GM23338 (cell line): ENCODE measurements around the gene PACSIN1. TPM values are rescaled to one million over a fixed set of nuclear protein-coding genes. Genes with fewer than 3 reads are reported as not detected.

Experiments used
- ATAC-seq: fragments of 200-7000 bp; cut with Tn5 transposase; 3 replicates; pipeline ENCODE4 v1.9.1; 2020
- DNase-seq: peaks from one replicate; pipeline ENCODE4 v3.0.0-alpha.2; 2015; ENCODE audit warnings: low spot score
- H2AFZ ChIP-seq: fragments of 200-600 bp; sonication (generic); 2 replicates; pipeline ENCODE4 v1.8.0; 2016; ENCODE audit warnings: antibody characterized with exemption, mild to moderate bottlenecking, moderate library complexity
- H3F3A ChIP-seq: fragments of 200-600 bp; sonication (generic); replicated peaks from 2 replicates; pipeline ENCODE4 v1.8.0; 2017; ENCODE audit warnings: antibody characterized with exemption, mixed run types, low read depth
- H3K27ac ChIP-seq: fragments of 200-600 bp; sonication (generic); 2 replicates; pipeline ENCODE4 v1.6.1; 2016; ENCODE audit warnings: low read depth
- H3K27me3 ChIP-seq: fragments of 200-600 bp; sonication (generic); 2 replicates; pipeline ENCODE4 v1.8.0; 2016; ENCODE audit warnings: mild to moderate bottlenecking, mixed run types, moderate library complexity; ENCODE audit not compliant: insufficient read depth
- H3K36me3 ChIP-seq: fragments of 200-600 bp; sonication (generic); 2 replicates; pipeline ENCODE4 v1.8.0; 2016; ENCODE audit warnings: mild to moderate bottlenecking; ENCODE audit not compliant: insufficient read depth
- H3K4me1 ChIP-seq: fragments of 200-600 bp; sonication (generic); 2 replicates; pipeline ENCODE4 v1.8.0; 2016; ENCODE audit warnings: mild to moderate bottlenecking, moderate library complexity; ENCODE audit not compliant: insufficient read depth
- H3K4me2 ChIP-seq: fragments of 200-600 bp; sonication (generic); 2 replicates; pipeline ENCODE4 v1.7.1; 2017; ENCODE audit warnings: mixed run types
- H3K4me3 ChIP-seq: fragments of 200-600 bp; sonication (generic); 2 replicates; pipeline ENCODE4 v1.6.1; 2016; ENCODE audit warnings: mixed run types
- H3K79me2 ChIP-seq: fragments of 200-600 bp; sonication (generic); replicated peaks from 2 replicates; pipeline ENCODE4 v1.8.0; 2017; ENCODE audit warnings: mild to moderate bottlenecking; ENCODE audit not compliant: insufficient read depth
- H3K9me2 ChIP-seq: fragments of 200-600 bp; sonication (generic); 2 replicates; pipeline ENCODE4 v1.8.0; 2017; ENCODE audit not compliant: insufficient read depth
- H4K20me1 ChIP-seq: fragments of 200-600 bp; sonication (generic); replicated peaks from 2 replicates; pipeline ENCODE4 v1.8.0; 2017; ENCODE audit warnings: mild to moderate bottlenecking; ENCODE audit not compliant: insufficient read depth
- H3K27ac Mint-ChIP-seq: 2 replicates; pipeline ENCODE4 v1.8.0; 2020; ENCODE audit warnings: inconsistent platforms, mild to moderate bottlenecking, moderate library complexity, mixed read lengths
- H3K27me3 Mint-ChIP-seq: 3 replicates; pipeline ENCODE4 v1.8.0; 2022; ENCODE audit warnings: low read depth, mild to moderate bottlenecking, moderate library complexity, mixed read lengths, inconsistent platforms; ENCODE audit not compliant: insufficient read depth, poor library complexity
- H3K36me3 Mint-ChIP-seq: 3 replicates; pipeline ENCODE4 v1.8.0; 2021; ENCODE audit warnings: low read depth, mild to moderate bottlenecking, inconsistent platforms, moderate library complexity, mixed read lengths
- H3K4me1 Mint-ChIP-seq: 3 replicates; pipeline ENCODE4 v1.8.0; 2020; ENCODE audit warnings: mild to moderate bottlenecking, inconsistent platforms, mixed read lengths
- H3K4me3 Mint-ChIP-seq: 3 replicates; pipeline ENCODE4 v1.8.0; 2021; ENCODE audit warnings: moderate library complexity, mild to moderate bottlenecking, inconsistent platforms, mixed read lengths
- H3K9me3 Mint-ChIP-seq: 3 replicates; pipeline ENCODE4 v1.8.0; 2020; ENCODE audit warnings: moderate library complexity, mild to moderate bottlenecking, inconsistent platforms, mixed read lengths
- CREB1 ChIP-seq: fragments of 250-450 bp; sonication (Bioruptor Pico); IDR thresholded peaks from 2 replicates; pipeline ENCODE4 v1.5.0; 2020; ENCODE audit warnings: low read depth, mild to moderate bottlenecking, moderate library complexity
- CTCF ChIP-seq, 2 experiments: fragments of 200-600 bp in 1 of 2; sonication (generic) in 1 of 2; conservative IDR thresholded peaks; 2 replicates each; pipeline versions ENCODE4 v1.5.1 to v1.6.1; 2016 to 2017; ENCODE audit warnings: antibody characterized with exemption in 2 of 2, low read depth in 2 of 2, mild to moderate bottlenecking in 2 of 2, moderate library complexity in 1 of 2
- EZH2 ChIP-seq: fragments of 200-600 bp; sonication (generic); IDR thresholded peaks from one replicate; pipeline ENCODE4 v1.8.0; 2017; ENCODE audit warnings: antibody characterized with exemption, mild to moderate bottlenecking, low read depth; ENCODE audit not compliant: unreplicated experiment
- EZH2phosphoT487 ChIP-seq: fragments of 200-600 bp; sonication (generic); IDR thresholded peaks from one replicate; pipeline ENCODE4 v1.8.1; 2018; ENCODE audit warnings: antibody characterized with exemption; ENCODE audit not compliant: unreplicated experiment
- JUNB ChIP-seq: IDR thresholded peaks from one replicate; pipeline ENCODE4 v1.6.1; 2016; ENCODE audit warnings: antibody characterized with exemption; ENCODE audit not compliant: unreplicated experiment
- NANOG ChIP-seq: IDR thresholded peaks from 2 replicates; pipeline ENCODE4 v1.6.1; 2016; ENCODE audit warnings: antibody characterized with exemption, borderline replicate concordance
- POLR2AphosphoS5 ChIP-seq: IDR thresholded peaks from 2 replicates; pipeline ENCODE4 v1.6.1; 2016; ENCODE audit warnings: antibody characterized with exemption, low read depth
- STAT1 ChIP-seq: IDR thresholded peaks from one replicate; pipeline ENCODE4 v1.6.1; 2016; ENCODE audit warnings: antibody characterized with exemption; ENCODE audit not compliant: unreplicated experiment
- ZNF114 ChIP-seq: fragments of 250-450 bp; sonication (Bioruptor Pico); IDR thresholded peaks from 2 replicates; pipeline ENCODE4 v1.5.0; 2020; ENCODE audit warnings: mild to moderate bottlenecking, moderate library complexity
- ZNF331 ChIP-seq: fragments of 250-450 bp; sonication (Bioruptor Pico); IDR thresholded peaks from 2 replicates; pipeline ENCODE4 v1.5.0; 2020; ENCODE audit warnings: low read depth, mild to moderate bottlenecking, moderate library complexity
- ZNF462 ChIP-seq: fragments of 250-450 bp; sonication (Bioruptor Pico); IDR thresholded peaks from 2 replicates; pipeline ENCODE4 v1.5.0; 2020; ENCODE audit warnings: mild to moderate bottlenecking, moderate library complexity
- polyA plus RNA-seq: library from polyadenylated mRNA; unstranded; fragments of >200 nt; fragmentation: Nextera tagmentation; extraction: Ambion mirVana; gene quantifications from 2 replicates; pipeline ENCODE4 v1.2.1, GENCODE V29; 2016
- total RNA-seq: library from RNA; depleted of rRNA; stranded (reverse); fragments of >200 nt; shearing (Covaris generic); gene quantifications from 2 replicates; pipeline ENCODE4 v1.2.3, GENCODE V29; 2014
- TF ChIP-seq, protein P1 (sequence below): IDR thresholded peaks from one replicate; pipeline ENCODE4 v1.6.1; 2018; ENCODE audit warnings: antibody characterized with exemption; ENCODE audit not compliant: unreplicated experiment
- TF ChIP-seq, protein P2 (sequence below): IDR thresholded peaks from 2 replicates; pipeline ENCODE4 v1.6.1; 2016; ENCODE audit warnings: antibody characterized with exemption

Gene PACSIN1
- total and polyA plus RNA-seq, 2 experiments from 2014 or later: 5.2 to 8.7 TPM

- H3K27ac ChIP-seq: no peak overlapping the region
- H3K4me3 ChIP-seq: no peak overlapping the region
- Mint-ChIP-seq H3K36me3 (no peaks in the 10 kb centered on the region; the same call in 2 of the 3 replicates), H3K9me3 (no peaks in the 10 kb centered on the region), H3K27me3 (peaks cover 5% of the 10 kb centered on the region), H3K4me1 (peaks cover 7% of the 10 kb centered on the region; the same call in 2 of the 3 replicates), H3K4me3 (no peak overlapping the region), H3K27ac (no peak overlapping the region)
- no peaks in the 10 kb centered on the region for H3K36me3 ChIP-seq
- no peaks in the 10 kb centered on the region; the same call in 1 of the 2 replicates for H4K20me1 ChIP-seq
- no peaks in the 10 kb centered on the region for H3K4me1 ChIP-seq
- no peak overlapping the region for H2AFZ ChIP-seq
- no peak overlapping the region for H3K4me2 ChIP-seq
- no peaks in the 10 kb centered on the region for H3K79me2 ChIP-seq
- H3K27me3 ChIP-seq: no peaks in the 10 kb centered on the region
- DNase-seq (no peak), ATAC-seq (no peak)
- H3K9me2 ChIP-seq: no peaks in the 10 kb centered on the region
- no peaks in the 10 kb centered on the region for H3F3A ChIP-seq
- TF ChIP-seq CREB1 (CRISPR knock-in tag): no peak
- no peak for TF ChIP-seq ZNF114
- TF ChIP-seq, protein P1, sequence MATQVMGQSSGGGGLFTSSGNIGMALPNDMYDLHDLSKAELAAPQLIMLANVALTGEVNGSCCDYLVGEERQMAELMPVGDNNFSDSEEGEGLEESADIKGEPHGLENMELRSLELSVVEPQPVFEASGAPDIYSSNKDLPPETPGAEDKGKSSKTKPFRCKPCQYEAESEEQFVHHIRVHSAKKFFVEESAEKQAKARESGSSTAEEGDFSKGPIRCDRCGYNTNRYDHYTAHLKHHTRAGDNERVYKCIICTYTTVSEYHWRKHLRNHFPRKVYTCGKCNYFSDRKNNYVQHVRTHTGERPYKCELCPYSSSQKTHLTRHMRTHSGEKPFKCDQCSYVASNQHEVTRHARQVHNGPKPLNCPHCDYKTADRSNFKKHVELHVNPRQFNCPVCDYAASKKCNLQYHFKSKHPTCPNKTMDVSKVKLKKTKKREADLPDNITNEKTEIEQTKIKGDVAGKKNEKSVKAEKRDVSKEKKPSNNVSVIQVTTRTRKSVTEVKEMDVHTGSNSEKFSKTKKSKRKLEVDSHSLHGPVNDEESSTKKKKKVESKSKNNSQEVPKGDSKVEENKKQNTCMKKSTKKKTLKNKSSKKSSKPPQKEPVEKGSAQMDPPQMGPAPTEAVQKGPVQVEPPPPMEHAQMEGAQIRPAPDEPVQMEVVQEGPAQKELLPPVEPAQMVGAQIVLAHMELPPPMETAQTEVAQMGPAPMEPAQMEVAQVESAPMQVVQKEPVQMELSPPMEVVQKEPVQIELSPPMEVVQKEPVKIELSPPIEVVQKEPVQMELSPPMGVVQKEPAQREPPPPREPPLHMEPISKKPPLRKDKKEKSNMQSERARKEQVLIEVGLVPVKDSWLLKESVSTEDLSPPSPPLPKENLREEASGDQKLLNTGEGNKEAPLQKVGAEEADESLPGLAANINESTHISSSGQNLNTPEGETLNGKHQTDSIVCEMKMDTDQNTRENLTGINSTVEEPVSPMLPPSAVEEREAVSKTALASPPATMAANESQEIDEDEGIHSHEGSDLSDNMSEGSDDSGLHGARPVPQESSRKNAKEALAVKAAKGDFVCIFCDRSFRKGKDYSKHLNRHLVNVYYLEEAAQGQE: no peak
- TF ChIP-seq, protein P2, sequence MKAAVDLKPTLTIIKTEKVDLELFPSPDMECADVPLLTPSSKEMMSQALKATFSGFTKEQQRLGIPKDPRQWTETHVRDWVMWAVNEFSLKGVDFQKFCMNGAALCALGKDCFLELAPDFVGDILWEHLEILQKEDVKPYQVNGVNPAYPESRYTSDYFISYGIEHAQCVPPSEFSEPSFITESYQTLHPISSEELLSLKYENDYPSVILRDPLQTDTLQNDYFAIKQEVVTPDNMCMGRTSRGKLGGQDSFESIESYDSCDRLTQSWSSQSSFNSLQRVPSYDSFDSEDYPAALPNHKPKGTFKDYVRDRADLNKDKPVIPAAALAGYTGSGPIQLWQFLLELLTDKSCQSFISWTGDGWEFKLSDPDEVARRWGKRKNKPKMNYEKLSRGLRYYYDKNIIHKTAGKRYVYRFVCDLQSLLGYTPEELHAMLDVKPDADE: no peak
- TF ChIP-seq ZNF331 (CRISPR knock-in tag): no peak
- TF ChIP-seq EZH2: no peak
- TF ChIP-seq EZH2phosphoT487: no peak
- TF ChIP-seq CTCF (conservative IDR thresholded peaks at IDR 0.05; ENCODE audit: low read depth in 2 of 2): no peak
- TF ChIP-seq JUNB: no peak
- no peak for TF ChIP-seq ZNF462
- no peak for TF ChIP-seq POLR2AphosphoS5
- no peak for TF ChIP-seq NANOG
- TF ChIP-seq STAT1: no peak
Observed at GRCh38 chr6:34519971-34520644, 54.2 kb downstream of the PACSIN1 start.
